Stimulated activated naive CD4-positive, alpha-beta T cell (primary cell): ENCODE measurements around the gene SENP6.
"Not testable (repeated sequence)": the region's sequence is repeated elsewhere in the genome, so short reads cannot be mapped to it uniquely, and the experiment has no call there.

Source experiments
- DNase-seq, 6 experiments: peaks; one replicate each; lab custom pipeline; 2025; lab: John Stamatoyannopoulos, UW

SENP6 gene

GRCh38 chr6:75656479-75656878 is 54.8 kb downstream of the SENP6 start:
- no peak for DNase-seq

- DNase-seq = no peak
These were observed 55.6 kb downstream of the SENP6 start for GRCh38 chr6:75657327-75657726.

GRCh38 chr6:75666592-75666991 is 64.9 kb downstream of the SENP6 start:
- DNase-seq = no peak

GRCh38 chr6:75673884-75674283 is 72.2 kb downstream of the SENP6 start:
- DNase-seq = no peak

- no peak for DNase-seq
These were observed 74.7 kb downstream of the SENP6 start for GRCh38 chr6:75676377-75676776.

- DNase-seq = not testable (repeated sequence)
These were observed 80.9 kb downstream of the SENP6 start for GRCh38 chr6:75682548-75682947.

- not testable (repeated sequence) for DNase-seq
These were observed 81.3 kb downstream of the SENP6 start for GRCh38 chr6:75683005-75683404.

- not testable (repeated sequence) for DNase-seq
These were observed 85.9 kb downstream of the SENP6 start for GRCh38 chr6:75687535-75687934.

GRCh38 chr6:75687937-75688336 is 86.3 kb downstream of the SENP6 start:
- DNase-seq = not testable (repeated sequence)

GRCh38 chr6:75689576-75689975 is 87.9 kb downstream of the SENP6 start:
- no peak for DNase-seq

GRCh38 chr6:75691012-75691411 is 89.3 kb downstream of the SENP6 start:
- no peak for DNase-seq

GRCh38 chr6:75693534-75693933 is 91.9 kb downstream of the SENP6 start:
- DNase-seq = no peak

- no peak for DNase-seq
These were observed 92.7 kb downstream of the SENP6 start for GRCh38 chr6:75694406-75694805.

GRCh38 chr6:75708334-75708733 is 106.7 kb downstream of the SENP6 start:
- DNase-seq = not testable (repeated sequence)

GRCh38 chr6:75711173-75711572 is 109.5 kb downstream of the SENP6 start:
- DNase-seq = no peak

- no peak for DNase-seq
These were observed 117.5 kb downstream of the SENP6 start for GRCh38 chr6:75719133-75719532.

GRCh38 chr6:75723382-75723781 is 121.7 kb downstream of the SENP6 start:
- no peak for DNase-seq

- no peak for DNase-seq
These were observed 125.5 kb downstream of the SENP6 start for GRCh38 chr6:75727206-75727605.

- not testable (repeated sequence) for DNase-seq
These were observed 129.3 kb downstream of the SENP6 start for GRCh38 chr6:75731029-75731428.

GRCh38 chr6:75735491-75736186 is 134.0 kb downstream of the SENP6 start:
- DNase-seq = no peak

GRCh38 chr6:75743971-75744370 is 142.3 kb downstream of the SENP6 start:
- no peak for DNase-seq

GRCh38 chr6:75745404-75745803 is 143.7 kb downstream of the SENP6 start:
- DNase-seq = no peak

GRCh38 chr6:75746221-75746620 is 144.5 kb downstream of the SENP6 start:
- DNase-seq = no peak
